GM19351 (cell line): ENCODE results near the gene ZFP36.
A peak's percentile ranks its signal among the peaks of the same experiment; 100 is the strongest.
"Not testable (repeated sequence)": the region's sequence is repeated elsewhere in the genome, so short reads cannot be mapped to it uniquely, and the experiment has no call there.

Experiments used
- ATAC-seq: cut with Tn5 transposase; IDR thresholded peaks from one replicate; pipeline ENCODE4 v1.9.1; 2021; ENCODE audit warnings: mild to moderate bottlenecking, moderate library complexity; ENCODE audit not compliant: unreplicated experiment

ZFP36 gene

GRCh38 chr19:39435499-39436349 is 29.1 kb downstream of the ZFP36 start, which contains the start of gene RPS16:
RPS16 (minus strand) TSS chr19:39435949; CDS start chr19:39435895, 54 bp downstream.
- peak; percentile 80 for ATAC-seq

GRCh38 chr19:39436350-39436716 is 29.7 kb downstream of the ZFP36 start:
- ATAC-seq: no peak

- ATAC-seq: no peak
These were observed 31.8 kb downstream of the ZFP36 start for GRCh38 chr19:39438270-39438934.

GRCh38 chr19:39444598-39445195 is 38.0 kb downstream of the ZFP36 start:
- ATAC-seq: no peak

- peak; percentile 85 for ATAC-seq
These were observed 38.8 kb downstream of the ZFP36 start, which contains the start of gene SUPT5H for GRCh38 chr19:39445196-39446111. SUPT5H (plus strand) TSS chr19:39445582; CDS start chr19:39445891, 309 bp downstream.

GRCh38 chr19:39446365-39447084 is 39.9 kb downstream of the ZFP36 start:
- no peak for ATAC-seq

GRCh38 chr19:39448271-39448670 is 41.6 kb downstream of the ZFP36 start:
- ATAC-seq: no peak

GRCh38 chr19:39449116-39449797 is 42.6 kb downstream of the ZFP36 start:
- no peak for ATAC-seq

GRCh38 chr19:39451257-39451656 is 44.6 kb downstream of the ZFP36 start:
- not testable (repeated sequence) for ATAC-seq
